Dermis blood vessel endothelial cell (primary cell): ENCODE results near the gene CSPG4. TPM values are rescaled to one million over a fixed set of nuclear protein-coding genes. Genes with fewer than 3 reads are reported as not detected.

Experiments
- total RNA-seq: library from RNA; depleted of rRNA; stranded (reverse); fragments of >200 nt; gene quantifications from 2 replicates; pipeline ENCODE4 v1.2.3, GENCODE V29; 2014

Gene CSPG4
- total RNA-seq, 1 donor from 2014 or later = 0.68 TPM

Other genes with a start within 250 kb of the CSPG4 start
- gene PTPN9, start 133.5 kb downstream of the CSPG4 start, total RNA-seq = 17.7 and 25.5 TPM in 2 replicates
- gene SNUPN, start 87.1 kb downstream of the CSPG4 start, total RNA-seq = 23.6 and 25.2 TPM in 2 replicates
- gene IMP3, start 72.6 kb downstream of the CSPG4 start, total RNA-seq = 81.7 and 138 TPM in 2 replicates
- gene SNX33, start 64.9 kb downstream of the CSPG4 start, total RNA-seq = 13.8 and 19.1 TPM in 2 replicates
- 68.8 and 69.1 TPM in 2 replicates for gene UBE2Q2, start 130.6 kb upstream of the CSPG4 start, total RNA-seq
- gene FBXO22, start 191.0 kb upstream of the CSPG4 start, total RNA-seq = 50.7 and 70.8 TPM in 2 replicates